ENCODE results near the gene ZNF735.

DNA sequence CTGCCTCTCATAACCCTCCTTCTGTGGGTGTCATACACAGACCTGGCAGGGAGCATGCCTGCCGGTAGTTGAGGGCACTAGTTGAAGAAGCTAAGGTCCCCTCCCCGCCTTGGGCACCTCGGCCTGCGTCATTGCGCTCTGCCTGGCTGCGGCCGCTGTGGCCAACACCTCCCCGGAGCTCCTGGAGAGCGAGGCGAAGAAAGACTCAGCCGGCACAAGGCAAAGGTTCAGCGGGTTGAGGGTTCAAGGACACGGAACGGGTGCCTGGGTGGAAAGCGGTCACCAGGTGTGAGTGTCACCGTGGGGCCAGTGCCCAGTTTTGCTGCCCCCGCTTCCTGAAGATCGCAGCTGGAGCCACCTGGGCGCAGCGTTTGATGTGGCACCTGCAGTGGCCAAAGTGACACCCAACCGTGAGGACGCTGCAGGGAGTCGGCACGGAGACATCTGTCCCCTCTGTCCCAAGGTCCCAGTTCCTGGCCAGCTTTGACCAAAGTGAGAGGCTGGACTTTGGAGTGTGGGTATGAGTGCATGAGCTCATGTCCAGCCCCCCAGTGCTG lies 14.8 kb upstream of the ZNF735 start:
- TF ChIP-seq EZH2phosphoT487 (IDR thresholded peaks at IDR 0.05; ENCODE audit: insufficient read depth, low read depth): no peak
- TF ChIP-seq EZH2 (IDR thresholded peaks at IDR 0.05; ENCODE audit: insufficient read depth, poor library complexity, severe bottlenecking): no peak

Data from GM23248 (cell line).